Measurements from ENCODE around the gene IL3RA. TPM values are rescaled to one million over a fixed set of nuclear protein-coding genes. Genes with fewer than 3 reads are reported as not detected.
"Not testable (repeated sequence)": the region's sequence is repeated elsewhere in the genome, so short reads cannot be mapped to it uniquely, and the experiment has no call there.

The IL3RA gene
- 3.1 and 3.4 TPM in 2 replicates for total RNA-seq

GRCh38 chrX:1336331-1336943 lies at the start of gene IL3RA:
Gene IL3RA, plus strand, starts transcription at chrX:1336785. Its CDS starts 4,981 bp downstream, at chrX:1341766.
- Mint-ChIP-seq H3K27ac (peak within 1 kb of the TSS; percentile 73), H3K27me3 (peaks cover 2% of the 10 kb centered on the region), H3K9me3 (peaks cover 1% of the 10 kb centered on the region), H3K4me1 (peaks cover 21% of the 10 kb centered on the region), H3K4me3 (peak within 1 kb of the TSS; percentile 91), H3K36me3 (ENCODE audit: low read depth) (peaks cover 31% of the 10 kb centered on the region)
- peak; percentile 80 for DNase-seq
- intact Hi-C loops (cut with micrococcal nuclease): no loop called here

DNA sequence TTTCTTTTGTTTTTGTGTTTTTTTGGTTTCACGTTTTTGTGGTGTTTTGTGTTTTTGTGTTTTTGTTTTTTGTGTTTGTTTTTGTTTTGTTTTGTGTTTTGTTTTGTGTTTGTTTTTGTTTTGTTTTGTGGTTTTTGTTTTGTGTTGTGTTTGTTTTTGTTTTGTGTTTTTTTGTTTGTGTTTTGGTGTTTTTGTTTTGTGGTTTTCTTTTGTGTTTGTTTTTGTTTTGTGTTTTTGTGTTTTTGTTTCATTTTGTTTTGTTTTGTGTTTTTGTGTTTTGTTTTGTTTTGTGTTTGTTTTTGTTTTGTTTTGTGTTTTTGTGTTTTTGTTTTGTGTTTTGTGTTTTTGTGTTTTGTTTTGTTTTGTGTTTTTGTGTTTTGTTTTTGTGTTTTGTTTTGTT lies 47.0 kb upstream of the IL3RA start:
- Mint-ChIP-seq H3K4me1 (no peaks in the 10 kb centered on the region), H3K9me3 (peaks cover 10% of the 10 kb centered on the region), H3K36me3 (ENCODE audit: low read depth) (no peaks in the 10 kb centered on the region), H3K27me3 (peaks cover 21% of the 10 kb centered on the region), H3K4me3 (no peak overlapping the region), H3K27ac (no peak overlapping the region)
- DNase-seq: no peak
- intact Hi-C loops (cut with micrococcal nuclease): no loop called here

- no peaks in the 10 kb centered on the region for H3K4me1 Mint-ChIP-seq
- no peaks in the 10 kb centered on the region for H3K36me3 Mint-ChIP-seq (ENCODE audit: low read depth)
- peaks cover 21% of the 10 kb centered on the region for H3K27me3 Mint-ChIP-seq
- peaks cover 16% of the 10 kb centered on the region for H3K9me3 Mint-ChIP-seq
- intact Hi-C loops (cut with micrococcal nuclease): no loop called here
- DNase-seq: no peak
- H3K4me3 Mint-ChIP-seq: no peak overlapping the region
- H3K27ac Mint-ChIP-seq: no peak overlapping the region
Observed at GRCh38 chrX:1291110-1291740, 45.4 kb upstream of the IL3RA start.

GRCh38 chrX:1292575-1293290 lies 43.9 kb upstream of the IL3RA start:
- intact Hi-C loops (cut with micrococcal nuclease): no loop called here
- H3K9me3 Mint-ChIP-seq: peaks cover 16% of the 10 kb centered on the region
- H3K4me3 Mint-ChIP-seq: no peak overlapping the region
- no peak overlapping the region for H3K27ac Mint-ChIP-seq
- peaks cover 21% of the 10 kb centered on the region for H3K27me3 Mint-ChIP-seq
- H3K4me1 Mint-ChIP-seq: no peaks in the 10 kb centered on the region
- DNase-seq: no peak
- H3K36me3 Mint-ChIP-seq (ENCODE audit: low read depth): no peaks in the 10 kb centered on the region

GRCh38 chrX:1294301-1295067 lies 42.1 kb upstream of the IL3RA start:
- intact Hi-C loops (cut with micrococcal nuclease): no loop called here
- H3K9me3 Mint-ChIP-seq: peaks cover 13% of the 10 kb centered on the region
- H3K4me3 Mint-ChIP-seq: no peak overlapping the region
- no peak overlapping the region for H3K27ac Mint-ChIP-seq
- H3K4me1 Mint-ChIP-seq: no peaks in the 10 kb centered on the region
- DNase-seq: no peak
- H3K27me3 Mint-ChIP-seq: peaks cover 19% of the 10 kb centered on the region
- no peaks in the 10 kb centered on the region for H3K36me3 Mint-ChIP-seq (ENCODE audit: low read depth)

DNA sequence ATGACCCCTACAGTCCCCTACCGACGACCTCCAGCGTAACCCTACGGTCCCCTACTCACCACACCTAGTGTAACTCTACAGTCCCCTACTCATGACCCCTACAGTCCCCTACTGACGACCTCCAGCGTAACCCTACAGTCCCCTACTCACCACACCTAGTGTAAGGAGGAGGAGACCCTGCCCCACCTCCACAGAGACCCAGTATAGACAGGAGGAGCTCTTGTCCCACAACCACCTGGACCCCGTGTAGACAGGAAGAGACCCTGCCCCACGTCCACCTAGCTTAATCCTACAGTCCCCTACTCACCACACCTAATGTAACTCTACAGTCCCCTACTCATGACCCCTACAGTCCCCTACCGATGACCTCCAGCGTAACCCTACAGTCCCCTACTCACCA lies 41.0 kb upstream of the IL3RA start:
- Mint-ChIP-seq H3K9me3 (peaks cover 6% of the 10 kb centered on the region), H3K27me3 (peaks cover 15% of the 10 kb centered on the region), H3K4me1 (no peaks in the 10 kb centered on the region), H3K4me3 (no peak overlapping the region), H3K27ac (no peak overlapping the region), H3K36me3 (ENCODE audit: low read depth) (no peaks in the 10 kb centered on the region)
- DNase-seq: no peak
- intact Hi-C loops (cut with micrococcal nuclease): no loop called here

DNA sequence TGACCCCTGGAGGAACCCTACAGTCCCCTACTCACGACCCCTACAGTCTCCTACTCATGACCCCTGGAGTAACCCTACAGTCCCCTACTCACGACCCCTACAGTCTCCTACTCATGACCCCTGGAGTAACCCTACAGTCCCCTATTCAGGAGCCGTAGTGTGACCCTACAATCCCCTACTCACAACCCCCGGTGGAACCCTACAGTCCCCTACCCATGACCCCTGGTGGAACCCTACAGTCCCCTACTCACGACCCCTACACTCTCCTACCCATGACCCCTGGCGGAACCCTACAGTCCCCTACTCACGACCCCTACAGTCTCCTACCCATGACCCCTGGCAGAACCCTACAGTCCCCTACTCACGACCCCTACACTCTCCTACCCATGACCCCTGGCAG lies 39.0 kb upstream of the IL3RA start:
- H3K4me3 Mint-ChIP-seq; H3K9me3 Mint-ChIP-seq; H3K36me3 Mint-ChIP-seq (ENCODE audit: low read depth); H3K27ac Mint-ChIP-seq; intact Hi-C loops (cut with micrococcal nuclease); DNase-seq; H3K4me1 Mint-ChIP-seq; H3K27me3 Mint-ChIP-seq: not testable (repeated sequence)

- no peak overlapping the region for H3K4me3 Mint-ChIP-seq
- no peak overlapping the region for H3K27ac Mint-ChIP-seq
- no peaks in the 10 kb centered on the region for H3K27me3 Mint-ChIP-seq
- no peak for DNase-seq
- peaks cover 6% of the 10 kb centered on the region for H3K9me3 Mint-ChIP-seq
- intact Hi-C loops (cut with micrococcal nuclease): no loop called here
- H3K4me1 Mint-ChIP-seq: no peaks in the 10 kb centered on the region
- no peaks in the 10 kb centered on the region for H3K36me3 Mint-ChIP-seq (ENCODE audit: low read depth)
Observed at GRCh38 chrX:1300449-1300848, 36.1 kb upstream of the IL3RA start.

DNA sequence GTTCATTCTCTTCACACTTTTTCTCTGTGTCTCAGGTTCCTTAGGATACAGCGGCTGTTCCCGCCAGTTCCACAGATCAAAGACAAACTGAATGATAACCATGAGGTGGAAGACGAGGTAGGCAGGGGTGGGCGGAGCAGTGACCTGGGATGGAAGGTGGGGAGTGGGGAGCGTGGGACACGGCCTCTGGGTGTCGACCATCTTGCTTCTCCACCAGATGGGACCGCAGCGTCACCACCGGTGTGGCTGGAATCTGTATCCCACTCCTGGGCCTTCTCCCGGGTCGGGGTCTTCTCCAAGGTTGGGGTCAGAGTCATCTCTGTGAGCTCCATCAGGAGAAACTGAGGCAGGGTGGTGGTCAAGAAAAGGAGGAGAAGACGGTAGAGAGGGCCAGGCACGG lies 31.2 kb upstream of the IL3RA start:
- no peak for DNase-seq

GRCh38 chrX:1306909-1307625 lies 29.5 kb upstream of the IL3RA start:
- Mint-ChIP-seq H3K4me1 (no peaks in the 10 kb centered on the region), H3K9me3 (no peaks in the 10 kb centered on the region), H3K27ac (no peak overlapping the region), H3K36me3 (ENCODE audit: low read depth) (no peaks in the 10 kb centered on the region), H3K27me3 (no peaks in the 10 kb centered on the region), H3K4me3 (no peak overlapping the region)
- intact Hi-C loops (cut with micrococcal nuclease): no loop called here
- no peak for DNase-seq

More for the DNA sequence above, 31.2 kb upstream of the IL3RA start:
- H3K27ac Mint-ChIP-seq: no peak overlapping the region
- H3K4me3 Mint-ChIP-seq: no peak overlapping the region
- no peaks in the 10 kb centered on the region for H3K36me3 Mint-ChIP-seq (ENCODE audit: low read depth)
- no peaks in the 10 kb centered on the region for H3K9me3 Mint-ChIP-seq
- no peaks in the 10 kb centered on the region for H3K4me1 Mint-ChIP-seq
- intact Hi-C loops (cut with micrococcal nuclease): no loop called here
- no peaks in the 10 kb centered on the region for H3K27me3 Mint-ChIP-seq

- intact Hi-C loops (cut with micrococcal nuclease): no loop called here
- H3K4me3 Mint-ChIP-seq: no peak overlapping the region
- H3K36me3 Mint-ChIP-seq (ENCODE audit: low read depth): no peaks in the 10 kb centered on the region
- H3K27me3 Mint-ChIP-seq: no peaks in the 10 kb centered on the region
- H3K27ac Mint-ChIP-seq: no peak overlapping the region
- H3K9me3 Mint-ChIP-seq: no peaks in the 10 kb centered on the region
- DNase-seq: no peak
- H3K4me1 Mint-ChIP-seq: no peaks in the 10 kb centered on the region
Observed at GRCh38 chrX:1307626-1308340, 28.8 kb upstream of the IL3RA start.

DNA sequence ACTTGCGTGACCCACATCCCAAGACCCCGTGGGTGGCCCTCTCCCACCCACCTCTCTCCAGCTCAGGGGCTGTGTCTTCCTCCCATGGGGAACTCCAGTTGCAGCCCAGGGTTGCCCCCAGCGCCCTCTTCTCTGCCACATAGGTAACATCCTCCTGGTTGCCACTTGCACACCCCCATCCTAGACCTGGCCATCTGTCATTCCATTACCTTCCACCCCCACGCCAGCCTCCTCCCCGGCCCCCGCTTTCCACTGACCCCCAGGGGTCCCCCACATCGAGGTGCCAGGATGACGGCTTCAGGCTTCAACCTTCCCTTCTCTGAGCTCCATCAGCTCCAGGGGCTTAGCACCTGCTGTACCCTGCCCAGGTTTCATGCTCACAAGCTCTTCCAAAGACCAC lies 28.1 kb upstream of the IL3RA start:
- Mint-ChIP-seq H3K4me3 (no peak overlapping the region), H3K9me3 (no peaks in the 10 kb centered on the region), H3K27ac (no peak overlapping the region), H3K36me3 (ENCODE audit: low read depth) (no peaks in the 10 kb centered on the region), H3K27me3 (no peaks in the 10 kb centered on the region), H3K4me1 (no peaks in the 10 kb centered on the region)
- intact Hi-C loops (cut with micrococcal nuclease): no loop called here
- no peak for DNase-seq

DNA sequence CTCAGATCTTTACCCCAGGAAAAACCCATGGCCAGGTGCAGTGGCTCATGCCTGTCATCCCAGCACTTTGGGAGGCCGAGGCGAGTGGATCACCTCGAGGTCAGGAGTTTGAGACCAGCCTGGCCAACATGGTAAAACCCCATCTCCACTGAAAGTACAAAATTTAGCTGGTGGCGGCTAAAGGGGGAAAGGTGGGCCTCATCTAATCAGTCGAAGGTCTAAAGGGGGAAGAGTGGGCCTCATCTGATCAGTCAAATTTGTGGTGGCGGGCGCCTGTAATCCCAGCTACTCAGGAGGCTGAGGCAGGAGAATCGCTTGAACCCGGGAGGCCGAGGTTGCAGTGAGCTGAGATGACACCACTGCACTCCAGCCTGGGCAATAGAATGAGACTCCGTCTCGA lies 27.7 kb upstream of the IL3RA start:
- H3K4me3 Mint-ChIP-seq; H3K36me3 Mint-ChIP-seq (ENCODE audit: low read depth); H3K4me1 Mint-ChIP-seq; H3K27ac Mint-ChIP-seq; H3K9me3 Mint-ChIP-seq; intact Hi-C loops (cut with micrococcal nuclease); DNase-seq; H3K27me3 Mint-ChIP-seq: not testable (repeated sequence)

All from activated CD4-positive, alpha-beta T cell treated with anti-CD3 and anti-CD28 coated beads, Interleukin-2, amount 10 ng/mL, durations not matched to agents 24 days and 14 days (primary cell).